Panc1 (cell line): ENCODE results near the gene TRAPPC2L. TPM values are rescaled to one million over a fixed set of nuclear protein-coding genes. Genes with fewer than 3 reads are reported as not detected.

Source experiments
- ATAC-seq: fragments of 200-7000 bp; cut with Tn5 transposase; 2 replicates; pipeline ENCODE4 v1.9.1; 2020; ENCODE audit warnings: mild to moderate bottlenecking, moderate library complexity
- BruUV-seq: library from RNA; stranded (reverse); fragments of 400-500 nt; replicated peaks from 2 replicates; lab custom pipeline; 2021; lab: Mats Ljungman, UMichigan
- CTCF ChIA-PET: fragments of 300-600 bp; sonication (Branson Sonifier 250); formaldehyde crosslinking; loops from one replicate; lab custom pipeline; 2022; ENCODE audit warnings: antibody characterized with exemption; lab: Charles Lee
- POLR2A ChIA-PET: fragments of 300-600 bp; sonication (Branson Sonifier 250); formaldehyde crosslinking; loops from one replicate; lab custom pipeline; 2022; ENCODE audit warnings: antibody characterized with exemption; lab: Charles Lee
- DNase-seq: peaks from one replicate; pipeline ENCODE4 v3.0.0-alpha.2; 2010; ENCODE audit warnings: low read depth, low spot score
- H3K27ac ChIP-seq: 2 replicates; pipeline ENCODE4 v1.5.1; 2011; ENCODE audit warnings: mild to moderate bottlenecking, low read length, inconsistent platforms
- H3K27me3 ChIP-seq: fragments of 200-500 bp; sonication (Bioruptor generic); 2 replicates; pipeline ENCODE4 v1.6.0; 2014; ENCODE audit warnings: low read length, inconsistent platforms; ENCODE audit not compliant: control insufficient read depth, insufficient read depth
- H3K36me3 ChIP-seq: fragments of 200-500 bp; sonication (Bioruptor generic); 2 replicates; pipeline ENCODE4 v1.5.1; 2014; ENCODE audit warnings: inconsistent platforms, mild to moderate bottlenecking, low read length, moderate library complexity; ENCODE audit not compliant: control insufficient read depth, insufficient read depth
- H3K4me1 ChIP-seq: 2 replicates; pipeline ENCODE4 v1.5.1; 2011; ENCODE audit warnings: inconsistent platforms, mild to moderate bottlenecking, low read length, moderate library complexity; ENCODE audit not compliant: control insufficient read depth, insufficient read depth
- H3K4me3 ChIP-seq, 2 experiments: 2 replicates each; pipeline ENCODE4 v1.5.1; 2011 to 2012; ENCODE audit warnings: low read depth in 2 of 2, low read length in 2 of 2, mild to moderate bottlenecking in 2 of 2, inconsistent platforms in 1 of 2, moderate library complexity in 1 of 2
- H3K9me3 ChIP-seq: fragments of 200-500 bp; sonication (Bioruptor generic); 2 replicates; pipeline ENCODE4 v1.5.1; 2014; ENCODE audit warnings: low read depth, mild to moderate bottlenecking, inconsistent platforms, low read length, moderate library complexity; ENCODE audit not compliant: control insufficient read depth, insufficient read depth
- POLR2AphosphoS5 ChIP-seq: IDR thresholded peaks from 2 replicates; pipeline ENCODE4 v1.6.1; 2012; ENCODE audit warnings: mild to moderate bottlenecking, low read depth, low read length, moderate library complexity
- SIN3A ChIP-seq: IDR thresholded peaks from 2 replicates; pipeline ENCODE4 v1.6.1; 2012; ENCODE audit warnings: low read depth, mild to moderate bottlenecking, low read length, moderate library complexity, borderline replicate concordance; ENCODE audit not compliant: insufficient read depth
- TCF7L2 ChIP-seq: IDR thresholded peaks from 2 replicates; pipeline ENCODE4 v1.6.1; 2011; ENCODE audit warnings: mild to moderate bottlenecking, low read depth, low read length, inconsistent platforms
- in situ Hi-C: cut with HindIII; loops from 2 replicates; pipeline ENCODE4 v1.10.0; 2016; ENCODE audit warnings: low sequenced_read_pairs, low pct_unique_long_range_greater_than_20kb
- intact Hi-C: fragments of 100-400 bp; cut with micrococcal nuclease; formaldehyde crosslinking; loops from one replicate; pipeline ENCODE4 v1.10.0; 2022; ENCODE audit not compliant: unreplicated experiment
- total RNA-seq: library from RNA; stranded (reverse); gene quantifications from one replicate; pipeline ENCODE4 v1.2.1, GENCODE V29; 2021; ENCODE audit not compliant: unreplicated experiment
- TF ChIP-seq, protein P1 (sequence below): fragments of 450-650 bp; IDR thresholded peaks from 2 replicates; pipeline ENCODE4 v1.5.1; 2017; ENCODE audit warnings: mild to moderate bottlenecking
- TF ChIP-seq, protein P2 (sequence below), 2 experiments: IDR thresholded peaks; 2 replicates each; pipeline ENCODE4 v1.6.1; 2011 to 2012; ENCODE audit warnings: low read depth in 2 of 2, control low read depth in 1 of 2, low read length in 1 of 2, mild to moderate bottlenecking in 1 of 2, moderate library complexity in 1 of 2; ENCODE audit not compliant: insufficient read depth in 1 of 2

TRAPPC2L gene
- total RNA-seq, 1 experiment from 2014 or later, result 73.8 TPM

DNA sequence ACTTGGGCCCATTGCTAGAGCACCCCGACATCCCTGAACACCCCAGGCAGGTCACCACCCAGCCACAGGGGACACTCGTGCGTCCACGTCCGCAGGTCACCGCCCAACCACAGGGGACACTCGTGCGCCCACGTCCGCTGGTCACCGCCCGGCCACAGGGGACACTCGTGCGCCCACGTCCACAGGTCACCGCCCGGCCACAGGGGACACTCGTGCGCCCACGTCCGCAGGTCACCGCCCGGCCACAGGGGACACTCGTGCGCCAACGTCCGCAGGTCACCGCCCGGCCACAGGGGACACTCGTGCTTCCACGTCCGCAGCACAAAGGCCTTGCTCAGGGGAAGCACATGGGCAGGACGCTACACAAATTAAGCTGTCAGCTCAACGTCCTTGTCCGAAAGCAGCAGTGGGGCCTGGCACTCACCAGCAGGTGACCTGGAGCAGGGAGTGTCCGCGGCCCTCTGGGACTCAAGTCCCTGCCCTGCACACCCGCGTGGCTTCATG, 17.8 kb upstream of the TRAPPC2L start:
- H3K4me3 ChIP-seq, result no peak overlapping the region
- CTCF ChIA-PET, result no interaction called here
- no peaks in the 10 kb centered on the region for H3K9me3 ChIP-seq
- BruUV-seq, result no TSS peak
- peaks cover 2% of the 10 kb centered on the region; the same call in 1 of the 2 replicates for H3K36me3 ChIP-seq
- TF ChIP-seq, protein P1, sequence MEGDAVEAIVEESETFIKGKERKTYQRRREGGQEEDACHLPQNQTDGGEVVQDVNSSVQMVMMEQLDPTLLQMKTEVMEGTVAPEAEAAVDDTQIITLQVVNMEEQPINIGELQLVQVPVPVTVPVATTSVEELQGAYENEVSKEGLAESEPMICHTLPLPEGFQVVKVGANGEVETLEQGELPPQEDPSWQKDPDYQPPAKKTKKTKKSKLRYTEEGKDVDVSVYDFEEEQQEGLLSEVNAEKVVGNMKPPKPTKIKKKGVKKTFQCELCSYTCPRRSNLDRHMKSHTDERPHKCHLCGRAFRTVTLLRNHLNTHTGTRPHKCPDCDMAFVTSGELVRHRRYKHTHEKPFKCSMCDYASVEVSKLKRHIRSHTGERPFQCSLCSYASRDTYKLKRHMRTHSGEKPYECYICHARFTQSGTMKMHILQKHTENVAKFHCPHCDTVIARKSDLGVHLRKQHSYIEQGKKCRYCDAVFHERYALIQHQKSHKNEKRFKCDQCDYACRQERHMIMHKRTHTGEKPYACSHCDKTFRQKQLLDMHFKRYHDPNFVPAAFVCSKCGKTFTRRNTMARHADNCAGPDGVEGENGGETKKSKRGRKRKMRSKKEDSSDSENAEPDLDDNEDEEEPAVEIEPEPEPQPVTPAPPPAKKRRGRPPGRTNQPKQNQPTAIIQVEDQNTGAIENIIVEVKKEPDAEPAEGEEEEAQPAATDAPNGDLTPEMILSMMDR, result peak; percentile 48; the same call in 1 of the 2 replicates
- TF ChIP-seq, protein P2, sequence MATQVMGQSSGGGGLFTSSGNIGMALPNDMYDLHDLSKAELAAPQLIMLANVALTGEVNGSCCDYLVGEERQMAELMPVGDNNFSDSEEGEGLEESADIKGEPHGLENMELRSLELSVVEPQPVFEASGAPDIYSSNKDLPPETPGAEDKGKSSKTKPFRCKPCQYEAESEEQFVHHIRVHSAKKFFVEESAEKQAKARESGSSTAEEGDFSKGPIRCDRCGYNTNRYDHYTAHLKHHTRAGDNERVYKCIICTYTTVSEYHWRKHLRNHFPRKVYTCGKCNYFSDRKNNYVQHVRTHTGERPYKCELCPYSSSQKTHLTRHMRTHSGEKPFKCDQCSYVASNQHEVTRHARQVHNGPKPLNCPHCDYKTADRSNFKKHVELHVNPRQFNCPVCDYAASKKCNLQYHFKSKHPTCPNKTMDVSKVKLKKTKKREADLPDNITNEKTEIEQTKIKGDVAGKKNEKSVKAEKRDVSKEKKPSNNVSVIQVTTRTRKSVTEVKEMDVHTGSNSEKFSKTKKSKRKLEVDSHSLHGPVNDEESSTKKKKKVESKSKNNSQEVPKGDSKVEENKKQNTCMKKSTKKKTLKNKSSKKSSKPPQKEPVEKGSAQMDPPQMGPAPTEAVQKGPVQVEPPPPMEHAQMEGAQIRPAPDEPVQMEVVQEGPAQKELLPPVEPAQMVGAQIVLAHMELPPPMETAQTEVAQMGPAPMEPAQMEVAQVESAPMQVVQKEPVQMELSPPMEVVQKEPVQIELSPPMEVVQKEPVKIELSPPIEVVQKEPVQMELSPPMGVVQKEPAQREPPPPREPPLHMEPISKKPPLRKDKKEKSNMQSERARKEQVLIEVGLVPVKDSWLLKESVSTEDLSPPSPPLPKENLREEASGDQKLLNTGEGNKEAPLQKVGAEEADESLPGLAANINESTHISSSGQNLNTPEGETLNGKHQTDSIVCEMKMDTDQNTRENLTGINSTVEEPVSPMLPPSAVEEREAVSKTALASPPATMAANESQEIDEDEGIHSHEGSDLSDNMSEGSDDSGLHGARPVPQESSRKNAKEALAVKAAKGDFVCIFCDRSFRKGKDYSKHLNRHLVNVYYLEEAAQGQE (IDR thresholded peaks at IDR 0.05; ENCODE audit: insufficient read depth in 1 of 2, low read depth in 2 of 2, low read length in 1 of 2), result no peak
- POLR2A ChIA-PET, result no interaction called here
- in situ Hi-C loops (no loop called here), intact Hi-C loops (no loop called here)
- H3K27ac ChIP-seq, result no peak overlapping the region
- DNase-seq (no peak), ATAC-seq (no peak)
- no peaks in the 10 kb centered on the region for H3K4me1 ChIP-seq
- H3K27me3 ChIP-seq, result no peaks in the 10 kb centered on the region

DNA sequence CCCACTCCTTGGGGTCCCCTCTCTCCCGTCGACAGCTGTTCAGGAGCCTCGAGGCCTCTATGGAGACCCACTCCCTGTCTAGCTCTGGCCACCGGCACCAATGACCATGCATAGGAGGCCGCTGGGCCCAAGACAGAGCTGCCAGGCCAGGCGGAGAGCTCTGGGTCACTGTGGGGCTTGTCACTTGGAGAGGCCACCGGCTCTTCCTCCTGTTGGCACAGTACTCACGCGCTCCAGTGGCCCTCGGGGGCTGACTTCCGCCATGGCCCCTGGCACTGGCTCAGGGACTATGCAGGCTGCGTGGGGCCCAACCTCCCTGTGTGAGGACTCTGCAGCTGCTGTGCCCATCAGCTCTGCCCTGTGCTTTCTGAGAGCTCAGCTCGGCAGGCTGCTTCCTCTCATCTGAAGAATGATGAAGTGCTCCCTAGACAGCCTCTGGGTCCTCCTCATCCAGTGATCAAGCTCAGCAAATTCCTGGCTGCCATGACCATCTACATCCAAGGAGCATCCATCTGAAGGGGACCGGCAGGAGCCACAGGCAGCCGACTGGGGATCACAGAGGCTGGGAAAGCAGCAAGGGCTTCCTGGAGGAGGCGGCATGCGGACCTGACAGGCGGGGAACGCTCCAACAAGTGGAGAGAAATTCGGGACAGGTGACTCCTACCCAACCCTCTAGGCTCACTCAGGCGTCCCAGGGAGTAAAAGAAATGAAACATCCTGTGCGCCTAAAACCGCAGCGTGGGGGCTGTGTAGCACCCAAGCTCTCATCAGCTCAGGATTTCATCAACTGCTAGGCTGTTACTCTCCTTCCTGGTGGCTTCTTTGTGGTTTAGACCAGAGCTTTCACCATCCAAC, 17.0 kb upstream of the TRAPPC2L start:
- TF ChIP-seq SIN3A (no peak), POLR2AphosphoS5 (no peak), TCF7L2 (no peak)
- TF ChIP-seq, protein P1, result no peak
- DNase-seq (no peak), ATAC-seq (no peak)
- Histone ChIP-seq H3K27ac (no peak overlapping the region), H3K9me3 (no peaks in the 10 kb centered on the region), H3K4me3 (no peak overlapping the region), H3K36me3 (peaks cover 2% of the 10 kb centered on the region; the same call in 1 of the 2 replicates), H3K27me3 (no peaks in the 10 kb centered on the region), H3K4me1 (no peaks in the 10 kb centered on the region)
- intact Hi-C loops, result no loop called here
- CTCF ChIA-PET, result interaction anchor here (0.6 kb wide), 1 partner anchor 40 kb away, joined by 3 read pairs; no protein-coding TSS in a partner anchor
- POLR2A ChIA-PET, result no interaction called here
- BruUV-seq, result no TSS peak
- in situ Hi-C loops, result no loop called here
